Body of pancreas (tissue), 4 donors: Measurements from ENCODE around the gene NEK10.

Experiments
- POLR2A ChIP-seq, 3 donors: fragments of 450-650 bp; IDR thresholded peaks; one replicate each; pipeline ENCODE4 v1.6.1; 2016; ENCODE audit warnings: antibody characterized with exemption in 3 of 3, mild to moderate bottlenecking in 2 of 3
- TF ChIP-seq, protein P1 (sequence below), 7 experiments: fragments of 450-650 bp in 4 of 7; fragments of 200-600 bp in 3 of 7; sonication (generic) in 3 of 7; IDR thresholded peaks; one replicate each; pipeline ENCODE4 v1.5.1; 2016 to 2019; ENCODE audit warnings: antibody characterized with exemption in 7 of 7

DNA sequence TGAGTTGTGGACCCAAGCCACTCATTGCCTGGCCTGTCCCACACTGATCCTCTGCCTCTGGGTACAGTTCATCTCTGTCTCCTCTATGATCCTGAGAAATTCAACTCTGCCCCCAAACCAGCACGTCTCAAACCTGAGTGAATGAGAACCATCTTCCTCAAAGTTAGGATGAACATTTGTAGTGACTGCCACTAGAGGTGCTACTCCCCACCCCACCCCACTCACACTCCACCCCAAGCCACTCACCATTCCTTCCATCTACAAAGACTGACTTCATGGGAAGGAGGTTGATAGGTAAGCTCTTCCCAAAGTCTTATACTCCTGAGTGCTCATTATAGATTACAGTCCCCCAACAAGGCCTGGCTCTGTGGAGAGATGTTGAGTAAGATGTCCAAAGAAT is 43.8 kb downstream of the NEK10 start:
- TF ChIP-seq, protein P1, sequence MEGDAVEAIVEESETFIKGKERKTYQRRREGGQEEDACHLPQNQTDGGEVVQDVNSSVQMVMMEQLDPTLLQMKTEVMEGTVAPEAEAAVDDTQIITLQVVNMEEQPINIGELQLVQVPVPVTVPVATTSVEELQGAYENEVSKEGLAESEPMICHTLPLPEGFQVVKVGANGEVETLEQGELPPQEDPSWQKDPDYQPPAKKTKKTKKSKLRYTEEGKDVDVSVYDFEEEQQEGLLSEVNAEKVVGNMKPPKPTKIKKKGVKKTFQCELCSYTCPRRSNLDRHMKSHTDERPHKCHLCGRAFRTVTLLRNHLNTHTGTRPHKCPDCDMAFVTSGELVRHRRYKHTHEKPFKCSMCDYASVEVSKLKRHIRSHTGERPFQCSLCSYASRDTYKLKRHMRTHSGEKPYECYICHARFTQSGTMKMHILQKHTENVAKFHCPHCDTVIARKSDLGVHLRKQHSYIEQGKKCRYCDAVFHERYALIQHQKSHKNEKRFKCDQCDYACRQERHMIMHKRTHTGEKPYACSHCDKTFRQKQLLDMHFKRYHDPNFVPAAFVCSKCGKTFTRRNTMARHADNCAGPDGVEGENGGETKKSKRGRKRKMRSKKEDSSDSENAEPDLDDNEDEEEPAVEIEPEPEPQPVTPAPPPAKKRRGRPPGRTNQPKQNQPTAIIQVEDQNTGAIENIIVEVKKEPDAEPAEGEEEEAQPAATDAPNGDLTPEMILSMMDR (IDR thresholded peaks at IDR 0.05), result no peak
- no peak for TF ChIP-seq POLR2A (IDR thresholded peaks at IDR 0.05)
